CD8-positive, alpha-beta memory T cell (primary cell): ENCODE data around the gene TTC21A. TPM values are rescaled to one million over a fixed set of nuclear protein-coding genes. Genes with fewer than 3 reads are reported as not detected.

Experiments
- CTCF ChIA-PET: fragments of 350-600 bp; sonication (Branson Sonifier 250); formaldehyde crosslinking; loops from one replicate; lab custom pipeline; 2021; ENCODE audit warnings: antibody characterized with exemption; lab: Charles Lee
- POLR2A ChIA-PET: fragments of 350-600 bp; sonication (Branson Sonifier 250); formaldehyde crosslinking; loops from one replicate; lab custom pipeline; 2021; ENCODE audit warnings: antibody characterized with exemption; lab: Charles Lee
- DNase-seq, 5 donors: peaks; one replicate each; pipeline versions ENCODE4 v3.0.0 to v3.0.0-alpha.2; 2020 to 2022; ENCODE audit warnings: mixed read lengths in 1 of 5
- H3K27ac ChIP-seq: one replicate; pipeline ENCODE4 v1.7.0; 2013; ENCODE audit warnings: low read depth, mild to moderate bottlenecking, low read length, moderate library complexity
- H3K27me3 ChIP-seq: 2 replicates; pipeline ENCODE4 v1.7.0; 2013; ENCODE audit warnings: low read length, mild to moderate bottlenecking; ENCODE audit not compliant: insufficient read depth, poor library complexity, severe bottlenecking
- H3K36me3 ChIP-seq: 2 replicates; pipeline ENCODE4 v1.7.0; 2013; ENCODE audit warnings: mild to moderate bottlenecking, low read length, moderate library complexity; ENCODE audit not compliant: insufficient read depth
- H3K4me1 ChIP-seq: 2 replicates; pipeline ENCODE4 v1.7.0; 2013; ENCODE audit warnings: mild to moderate bottlenecking, low read length, moderate library complexity; ENCODE audit not compliant: insufficient read depth
- H3K4me3 ChIP-seq: 2 replicates; pipeline ENCODE4 v1.7.0; 2013; ENCODE audit warnings: mild to moderate bottlenecking, low read length
- H3K9me3 ChIP-seq: 2 replicates; pipeline ENCODE4 v1.7.0; 2013; ENCODE audit warnings: mild to moderate bottlenecking, low read length
- H3K27ac Mint-ChIP-seq, 8 donors: one replicate each; pipeline ENCODE4 v1.8.0; 2020 to 2021; ENCODE audit warnings: mixed read lengths in 8 of 8, mild to moderate bottlenecking in 6 of 8, inconsistent platforms in 3 of 8, moderate library complexity in 3 of 8
- H3K27me3 Mint-ChIP-seq, 2 donors: one replicate each; pipeline ENCODE4 v1.8.0; 2020 to 2021; ENCODE audit warnings: mixed read lengths in 2 of 2, mild to moderate bottlenecking in 1 of 2, moderate library complexity in 1 of 2
- H3K36me3 Mint-ChIP-seq, 3 donors: one replicate each; pipeline ENCODE4 v1.8.0; 2020 to 2021; ENCODE audit warnings: mixed read lengths in 3 of 3, inconsistent platforms in 1 of 3, mild to moderate bottlenecking in 1 of 3
- H3K4me1 Mint-ChIP-seq, 3 donors: one replicate each; pipeline ENCODE4 v1.8.0; 2020 to 2021; ENCODE audit warnings: mixed read lengths in 3 of 3, inconsistent platforms in 1 of 3, mild to moderate bottlenecking in 1 of 3
- H3K4me3 Mint-ChIP-seq, 7 donors: one replicate each; pipeline ENCODE4 v1.8.0; 2020 to 2021; ENCODE audit warnings: mixed read lengths in 7 of 7, mild to moderate bottlenecking in 6 of 7, moderate library complexity in 4 of 7, inconsistent platforms in 2 of 7
- H3K9me3 Mint-ChIP-seq, 5 donors: one replicate each; pipeline ENCODE4 v1.8.0; 2020 to 2022; ENCODE audit warnings: mixed read lengths in 5 of 5, mild to moderate bottlenecking in 3 of 5, moderate library complexity in 2 of 5, inconsistent platforms in 1 of 5
- polyA plus RNA-seq: library from polyadenylated mRNA; unstranded; fragments of 300-500 nt; fragmentation: Illumina TruSeq; gene quantifications from one replicate; pipeline ENCODE4 v1.2.3, GENCODE V29; 2021
- total RNA-seq, 2 experiments: library from RNA; stranded (reverse); gene quantifications; one replicate each; pipeline ENCODE4 v1.2.3, GENCODE V29; 2021

The TTC21A gene
- total and polyA plus RNA-seq, 3 experiments from 2014 or later: 0.67 to 1.1 (median 0.80) TPM

DNA sequence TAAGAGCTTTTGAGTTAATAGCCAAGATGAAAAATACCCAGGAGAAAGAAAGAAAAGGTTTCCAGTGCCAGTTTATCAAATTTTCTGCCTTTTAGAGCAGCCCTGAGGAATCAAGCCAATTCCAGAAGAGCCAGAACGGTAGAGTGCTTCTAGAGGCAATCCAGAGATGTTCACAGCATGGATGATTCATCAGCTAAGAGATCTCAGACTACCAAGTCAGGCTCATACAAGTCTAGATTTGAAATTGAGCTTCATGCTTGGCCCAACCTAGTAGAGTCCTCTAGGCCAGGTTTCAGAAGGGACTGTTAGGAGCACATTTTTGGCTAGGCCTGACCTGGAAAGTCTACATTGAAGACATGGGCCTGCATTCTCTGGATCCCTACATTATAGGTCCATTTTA is 40.2 kb upstream of the TTC21A start:
- DNase-seq: no peak
- H3K27ac Mint-ChIP-seq: no peak overlapping the region
- H3K4me3 Mint-ChIP-seq: no peak overlapping the region
- H3K4me3 ChIP-seq: no peak overlapping the region
- ChIA-PET POLR2A (no interaction called here), CTCF (no interaction called here)
- H3K27ac ChIP-seq: no peak overlapping the region
- no peaks in the 10 kb centered on the region for H3K4me1 ChIP-seq
- no peaks in the 10 kb centered on the region for H3K27me3 ChIP-seq
- H3K27me3 Mint-ChIP-seq: peaks cover 0 to 1% of the 10 kb centered on the region in 2 donors
- peaks cover 19 to 84% (median 24%) of the 10 kb centered on the region in 3 donors for H3K36me3 Mint-ChIP-seq
- H3K36me3 ChIP-seq: peaks cover 18% of the 10 kb centered on the region
- H3K4me1 Mint-ChIP-seq: peaks cover 10 to 27% (median 20%) of the 10 kb centered on the region in 3 donors
- H3K9me3 ChIP-seq: no peaks in the 10 kb centered on the region
- no peaks in the 10 kb centered on the region for H3K9me3 Mint-ChIP-seq

DNA sequence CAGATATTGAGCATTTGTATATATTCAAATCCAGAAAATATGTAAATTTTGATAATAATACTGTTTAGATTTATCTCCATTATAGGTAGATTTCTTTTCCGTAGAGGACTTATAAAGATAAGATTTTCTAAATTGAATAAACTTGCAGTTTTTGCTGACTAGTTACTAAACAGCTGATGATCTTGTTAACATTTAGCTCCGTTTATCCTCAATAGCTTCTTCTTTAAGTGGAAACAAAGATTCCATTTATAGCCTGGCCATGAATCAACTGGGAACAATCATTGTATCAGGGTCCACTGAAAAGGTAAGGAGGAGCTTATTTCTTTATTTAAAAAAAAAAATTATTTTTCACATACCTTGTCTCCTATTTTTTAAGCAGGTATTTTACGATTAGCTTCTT is 38.9 kb upstream of the TTC21A start:
- no peak overlapping the region for H3K27ac ChIP-seq
- Mint-ChIP-seq H3K27ac (no peak overlapping the region), H3K27me3 (no peaks in the 10 kb centered on the region), H3K4me3 (no peak overlapping the region), H3K36me3 (peaks cover 22 to 89% (median 33%) of the 10 kb centered on the region in 3 donors), H3K4me1 (peaks cover 7 to 17% (median 14%) of the 10 kb centered on the region in 3 donors), H3K9me3 (no peaks in the 10 kb centered on the region)
- H3K27me3 ChIP-seq: no peaks in the 10 kb centered on the region
- no peaks in the 10 kb centered on the region for H3K9me3 ChIP-seq
- ChIA-PET CTCF (no interaction called here), POLR2A (no interaction called here)
- H3K36me3 ChIP-seq: peaks cover 23% of the 10 kb centered on the region
- H3K4me3 ChIP-seq: no peak overlapping the region
- no peak for DNase-seq
- H3K4me1 ChIP-seq: no peaks in the 10 kb centered on the region

DNA sequence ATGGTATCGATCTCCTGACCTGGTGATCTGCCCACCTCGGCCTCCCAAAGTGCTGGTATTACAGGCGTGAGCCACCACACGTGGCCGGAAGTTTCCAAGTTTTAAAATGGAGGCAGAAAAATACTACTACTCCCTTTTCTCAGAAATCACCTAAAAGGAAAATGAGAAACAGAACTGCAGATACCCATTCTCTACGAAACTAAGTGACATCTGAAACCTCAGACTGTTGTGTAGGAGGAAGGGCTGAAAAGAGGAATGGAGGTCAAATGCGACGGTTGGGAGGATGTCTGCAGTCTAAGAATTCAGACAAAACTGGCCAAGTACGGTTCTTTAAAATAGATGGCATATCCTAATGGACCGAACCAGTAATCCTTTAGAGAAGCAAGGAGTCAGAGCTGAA is 31.6 kb upstream of the TTC21A start:
- POLR2A ChIA-PET: no interaction called here
- peaks cover 32% of the 10 kb centered on the region for H3K36me3 ChIP-seq

DNA sequence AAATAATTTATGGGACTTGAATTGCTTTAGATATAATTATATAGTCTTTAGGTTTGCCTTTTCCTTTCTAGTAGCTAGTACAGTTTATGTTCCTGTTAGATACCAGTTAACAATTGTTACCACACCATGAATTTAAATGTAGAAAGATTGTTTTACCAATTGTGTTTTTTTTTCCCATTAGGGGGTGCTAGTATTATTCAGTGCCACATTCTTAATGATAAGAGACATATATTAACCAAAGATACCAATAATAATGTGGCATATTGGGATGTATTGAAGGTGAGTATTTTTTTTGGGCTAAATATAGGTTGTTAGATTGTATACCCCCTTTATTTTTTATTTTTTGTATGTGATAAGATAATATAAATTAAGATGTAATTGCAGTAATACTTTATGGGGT is 27.9 kb upstream of the TTC21A start:
- Histone ChIP-seq H3K27ac (no peak overlapping the region), H3K27me3 (no peaks in the 10 kb centered on the region), H3K4me1 (no peaks in the 10 kb centered on the region), H3K9me3 (no peaks in the 10 kb centered on the region), H3K4me3 (no peak overlapping the region), H3K36me3 (peaks cover 16% of the 10 kb centered on the region)
- peaks cover 24 to 81% (median 37%) of the 10 kb centered on the region in 3 donors for H3K36me3 Mint-ChIP-seq
- no peaks in the 10 kb centered on the region for H3K9me3 Mint-ChIP-seq
- H3K27me3 Mint-ChIP-seq: no peaks in the 10 kb centered on the region
- H3K4me3 Mint-ChIP-seq: no peak overlapping the region
- CTCF ChIA-PET: interaction anchor here (2.1 kb wide), 1 partner anchor 212 kb away, joined by 6 read pairs; no protein-coding TSS in a partner anchor
- H3K27ac Mint-ChIP-seq: peak overlapping the region in 3 of 8 donors; percentile 28 to 89 (median 48)
- POLR2A ChIA-PET: no interaction called here
- peaks cover 0 to 2% (median 0%) of the 10 kb centered on the region in 3 donors for H3K4me1 Mint-ChIP-seq
- no peak for DNase-seq

More for the DNA sequence above, 31.6 kb upstream of the TTC21A start:
- Mint-ChIP-seq H3K4me3 (no peak overlapping the region), H3K4me1 (peaks cover 0 to 2% (median 0%) of the 10 kb centered on the region in 3 donors), H3K27me3 (no peaks in the 10 kb centered on the region), H3K27ac (peak overlapping the region in 1 of 8 donors; percentile 46), H3K9me3 (no peaks in the 10 kb centered on the region), H3K36me3 (peaks cover 31 to 85% (median 47%) of the 10 kb centered on the region in 3 donors)
- no peak overlapping the region for H3K27ac ChIP-seq
- H3K4me3 ChIP-seq: no peak overlapping the region
- H3K27me3 ChIP-seq: no peaks in the 10 kb centered on the region
- CTCF ChIA-PET: interaction anchor here (1.3 kb wide), 1 partner anchor 213 kb away, joined by 3 read pairs; no protein-coding TSS in a partner anchor
- no peaks in the 10 kb centered on the region for H3K4me1 ChIP-seq
- no peaks in the 10 kb centered on the region for H3K9me3 ChIP-seq
- no peak for DNase-seq

DNA sequence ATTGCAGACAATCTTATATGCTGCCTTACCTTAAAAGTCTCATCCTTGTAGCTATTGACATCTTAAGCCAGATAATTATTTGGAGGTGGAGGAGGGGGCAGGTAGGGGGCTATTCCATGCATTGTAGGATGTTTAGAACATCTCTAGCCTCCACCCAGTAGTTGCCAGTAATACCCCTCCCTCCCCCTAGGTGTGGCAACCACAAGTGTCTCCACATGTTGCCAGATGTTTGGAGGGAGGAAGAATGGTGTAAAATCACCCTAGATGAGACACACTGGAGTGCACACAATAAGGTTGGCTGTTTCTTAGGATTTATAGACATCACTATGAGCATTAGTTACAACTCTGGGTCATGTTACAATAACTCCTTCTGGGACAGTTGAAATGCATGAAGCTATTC is 27.5 kb upstream of the TTC21A start:
- Mint-ChIP-seq H3K36me3 (peaks cover 22 to 78% (median 38%) of the 10 kb centered on the region in 3 donors), H3K27me3 (no peaks in the 10 kb centered on the region), H3K27ac (peak overlapping the region in 3 of 8 donors; percentile 20 to 48 (median 20))

DNA sequence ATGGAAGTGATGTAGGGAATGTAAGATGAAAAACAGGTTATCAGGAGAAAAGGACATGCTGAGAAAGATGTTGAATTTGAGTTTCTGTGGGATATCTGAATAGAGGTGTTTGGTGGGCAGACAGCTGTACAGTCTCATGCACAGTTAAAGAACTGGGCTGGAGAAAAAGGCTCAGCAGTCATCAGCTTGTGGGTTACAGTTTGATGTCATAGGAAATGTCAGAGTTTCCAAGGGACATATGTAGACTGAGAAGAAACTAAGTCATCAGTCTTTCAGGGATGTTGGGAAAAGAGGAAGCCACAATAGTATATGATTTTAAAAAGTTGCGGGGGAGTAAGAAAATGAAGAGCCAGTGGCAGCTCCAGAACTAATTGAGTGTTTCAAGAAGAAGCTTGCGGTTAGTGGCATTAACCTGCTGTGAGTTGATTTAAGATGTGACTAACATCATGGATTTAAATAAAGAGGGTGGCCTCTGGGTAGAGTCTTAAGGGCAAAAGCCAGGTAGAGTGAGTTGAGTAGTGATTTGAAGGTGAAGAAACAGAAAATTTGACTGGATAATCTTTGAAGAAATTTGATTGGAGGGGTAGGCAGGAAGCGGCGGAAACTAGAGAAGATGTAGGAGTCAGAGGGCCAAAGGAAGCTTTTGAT is 24.7 kb upstream of the TTC21A start:
- Mint-ChIP-seq H3K4me3 (no peak overlapping the region), H3K4me1 (peaks cover 0 to 2% (median 0%) of the 10 kb centered on the region in 3 donors), H3K36me3 (peaks cover 10 to 81% (median 27%) of the 10 kb centered on the region in 3 donors), H3K27ac (peak overlapping the region in 5 of 8 donors; percentile 6 to 76 (median 35)), H3K9me3 (no peaks in the 10 kb centered on the region), H3K27me3 (no peaks in the 10 kb centered on the region)
- no peaks in the 10 kb centered on the region for H3K9me3 ChIP-seq
- H3K36me3 ChIP-seq: peaks cover 24% of the 10 kb centered on the region
- POLR2A ChIA-PET: no interaction called here
- no peak for DNase-seq
- H3K27ac ChIP-seq: no peak overlapping the region
- CTCF ChIA-PET: no interaction called here
- no peaks in the 10 kb centered on the region for H3K4me1 ChIP-seq
- no peaks in the 10 kb centered on the region for H3K27me3 ChIP-seq
- H3K4me3 ChIP-seq: no peak overlapping the region

More for the DNA sequence above, 27.5 kb upstream of the TTC21A start:
- Histone ChIP-seq H3K4me3 (no peak overlapping the region), H3K27me3 (no peaks in the 10 kb centered on the region), H3K9me3 (no peaks in the 10 kb centered on the region), H3K4me1 (no peaks in the 10 kb centered on the region), H3K36me3 (peaks cover 11% of the 10 kb centered on the region), H3K27ac (no peak overlapping the region)
- no peak for DNase-seq
- Mint-ChIP-seq H3K9me3 (no peaks in the 10 kb centered on the region), H3K4me3 (no peak overlapping the region), H3K4me1 (peaks cover 0 to 2% (median 0%) of the 10 kb centered on the region in 3 donors)
- CTCF ChIA-PET: interaction anchor here (2.1 kb wide), 1 partner anchor 212 kb away, joined by 6 read pairs; no protein-coding TSS in a partner anchor
- POLR2A ChIA-PET: no interaction called here

DNA sequence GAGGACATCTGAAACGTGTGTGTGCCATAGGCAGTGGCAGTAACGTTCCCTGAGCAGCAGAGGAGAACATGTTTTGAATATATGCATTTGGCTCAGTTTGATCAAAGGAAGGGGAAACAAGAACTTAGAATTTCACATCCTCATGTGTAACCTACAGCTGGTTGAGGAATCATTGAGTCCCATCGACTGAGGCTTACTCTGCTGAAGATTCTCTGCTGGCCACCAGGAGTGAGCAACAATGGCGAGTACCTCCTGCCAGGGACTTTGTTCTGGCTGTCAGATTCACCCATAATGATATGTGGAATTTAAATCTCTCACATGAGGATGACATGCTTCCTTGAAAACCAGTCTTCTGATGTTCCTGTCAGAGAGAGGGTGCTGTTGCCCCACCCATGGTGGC is 21.3 kb upstream of the TTC21A start:
- DNase-seq: no peak
- no peaks in the 10 kb centered on the region for H3K9me3 Mint-ChIP-seq
- ChIA-PET CTCF (interaction anchor here (0.9 kb wide), 1 partner anchor 204 kb away, joined by 3 read pairs; no protein-coding TSS in a partner anchor), POLR2A (no interaction called here)
- H3K4me1 ChIP-seq: no peaks in the 10 kb centered on the region
- peaks cover 38% of the 10 kb centered on the region for H3K36me3 ChIP-seq
- H3K4me1 Mint-ChIP-seq: no peaks in the 10 kb centered on the region
- H3K4me3 ChIP-seq: no peak overlapping the region
- peaks cover 7 to 93% (median 29%) of the 10 kb centered on the region in 3 donors for H3K36me3 Mint-ChIP-seq
- no peaks in the 10 kb centered on the region for H3K9me3 ChIP-seq
- H3K4me3 Mint-ChIP-seq: no peak overlapping the region
- H3K27ac Mint-ChIP-seq: peak overlapping the region in 2 of 8 donors; percentile 58 to 69
- H3K27ac ChIP-seq: no peak overlapping the region
- H3K27me3 ChIP-seq: no peaks in the 10 kb centered on the region
- no peaks in the 10 kb centered on the region for H3K27me3 Mint-ChIP-seq

DNA sequence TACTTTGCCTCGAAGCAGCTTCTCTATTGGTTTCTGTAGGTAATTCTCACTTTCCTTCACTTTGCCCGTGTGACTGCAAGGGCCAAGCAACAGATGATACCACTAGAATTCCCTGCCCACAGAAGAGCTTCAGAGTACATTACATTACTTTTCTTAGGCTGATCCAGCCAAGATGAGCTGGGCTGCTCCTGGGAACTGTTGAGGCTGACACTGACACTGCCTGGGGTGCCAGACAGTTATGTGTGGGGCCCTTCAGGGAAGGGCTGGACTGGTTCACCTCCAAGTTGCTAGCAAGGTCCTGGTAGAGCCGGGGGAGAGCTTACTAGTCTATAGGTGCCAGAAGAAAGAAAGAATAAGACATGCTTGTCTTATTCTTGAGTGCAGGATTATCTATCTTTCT is 19.0 kb upstream of the TTC21A start:
- no peaks in the 10 kb centered on the region for H3K27me3 ChIP-seq
- H3K27ac ChIP-seq: no peak overlapping the region
- Mint-ChIP-seq H3K27ac (peak overlapping the region in 3 of 8 donors; percentile 40 to 79 (median 77)), H3K36me3 (peaks cover 7 to 93% (median 31%) of the 10 kb centered on the region in 3 donors), H3K4me3 (no peak overlapping the region), H3K4me1 (no peaks in the 10 kb centered on the region), H3K27me3 (no peaks in the 10 kb centered on the region), H3K9me3 (no peaks in the 10 kb centered on the region)
- no peaks in the 10 kb centered on the region for H3K4me1 ChIP-seq
- H3K4me3 ChIP-seq: no peak overlapping the region
- DNase-seq: no peak
- H3K9me3 ChIP-seq: no peaks in the 10 kb centered on the region
- ChIA-PET POLR2A (no interaction called here), CTCF (interaction anchor here (0.8 to 1.7 kb wide), 3 partner anchors 101 to 289 kb away, joined by 3 to 4 read pairs (median 3); no protein-coding TSS in a partner anchor)
- peaks cover 42% of the 10 kb centered on the region for H3K36me3 ChIP-seq
